SK-N-SH treated with all-trans-retinoic acid at 6 μM for 48 hours (cell line): Measurements from ENCODE around the gene PDCD5.

ENCODE experiments used
- ATAC-seq: fragments of 200-7000 bp; cut with Tn5 transposase; 3 replicates; pipeline ENCODE4 v1.9.1; 2020; ENCODE audit warnings: mild to moderate bottlenecking, moderate library complexity
- ARNTL ChIP-seq: fragments of 450-650 bp; formaldehyde crosslinking; IDR thresholded peaks from 2 replicates; pipeline ENCODE4 v1.5.0; 2020; ENCODE audit warnings: low read depth, mild to moderate bottlenecking, moderate library complexity, borderline replicate concordance
- BACH2 ChIP-seq: fragments of 250-450 bp; sonication (Bioruptor Pico); IDR thresholded peaks from 2 replicates; pipeline ENCODE4 v1.9.0; 2021; ENCODE audit warnings: mild to moderate bottlenecking, borderline replicate concordance
- ESRRG ChIP-seq: fragments of 250-450 bp; sonication (Bioruptor Pico); IDR thresholded peaks from 2 replicates; pipeline ENCODE4 v1.6.1; 2021; ENCODE audit warnings: mild to moderate bottlenecking
- GLIS3 ChIP-seq: fragments of 250-450 bp; sonication (Bioruptor Pico); IDR thresholded peaks from 2 replicates; pipeline ENCODE4 v1.5.0; 2020; ENCODE audit warnings: mild to moderate bottlenecking, moderate library complexity
- ISL1 ChIP-seq: fragments of 250-450 bp; sonication (Bioruptor Pico); IDR thresholded peaks from 2 replicates; pipeline ENCODE4 v2.1.2; 2022; ENCODE audit warnings: mild to moderate bottlenecking, moderate library complexity
- OSR1 ChIP-seq: fragments of 250-450 bp; sonication (Bioruptor Pico); IDR thresholded peaks from 2 replicates; pipeline ENCODE4 v1.8.0; 2022; ENCODE audit warnings: moderate library complexity, mild to moderate bottlenecking, inconsistent platforms
- POU6F1 ChIP-seq: fragments of 250-450 bp; sonication (Bioruptor Pico); IDR thresholded peaks from 2 replicates; pipeline ENCODE4 v1.8.0; 2021; ENCODE audit warnings: low read depth, mild to moderate bottlenecking, moderate library complexity, borderline replicate concordance
- SNAI2 ChIP-seq: fragments of 250-450 bp; sonication (Bioruptor Pico); IDR thresholded peaks from 2 replicates; pipeline ENCODE4 v1.5.0; 2020; ENCODE audit warnings: mild to moderate bottlenecking, moderate library complexity
- TCF4 ChIP-seq: fragments of 250-450 bp; sonication (Bioruptor Pico); IDR thresholded peaks from 2 replicates; pipeline ENCODE4 v1.8.0; 2021; ENCODE audit warnings: mild to moderate bottlenecking, moderate library complexity, borderline replicate concordance
- TSHZ2 ChIP-seq: fragments of 250-450 bp; sonication (Bioruptor Pico); IDR thresholded peaks from 2 replicates; pipeline ENCODE4 v1.5.0; 2020; ENCODE audit warnings: mild to moderate bottlenecking, moderate library complexity
- ZC3H10 ChIP-seq: fragments of 250-450 bp; sonication (Bioruptor Pico); IDR thresholded peaks from 2 replicates; pipeline ENCODE4 v1.5.1; 2021; ENCODE audit warnings: mild to moderate bottlenecking, moderate library complexity
- ZFP3 ChIP-seq: fragments of 250-450 bp; sonication (Bioruptor Pico); IDR thresholded peaks from 2 replicates; pipeline ENCODE4 v1.5.0; 2020; ENCODE audit warnings: mild to moderate bottlenecking, moderate library complexity
- TF ChIP-seq, protein P1 (sequence below): fragments of 250-450 bp; sonication (Bioruptor Pico); IDR thresholded peaks from 2 replicates; pipeline ENCODE4 v1.5.1; 2020; ENCODE audit warnings: low read depth, mild to moderate bottlenecking, moderate library complexity
- TF ChIP-seq, protein P2 (sequence below): fragments of 250-450 bp; sonication (Bioruptor Pico); IDR thresholded peaks from 2 replicates; pipeline ENCODE4 v1.8.0; 2020; ENCODE audit warnings: mild to moderate bottlenecking, moderate library complexity, borderline replicate concordance

PDCD5 gene

DNA sequence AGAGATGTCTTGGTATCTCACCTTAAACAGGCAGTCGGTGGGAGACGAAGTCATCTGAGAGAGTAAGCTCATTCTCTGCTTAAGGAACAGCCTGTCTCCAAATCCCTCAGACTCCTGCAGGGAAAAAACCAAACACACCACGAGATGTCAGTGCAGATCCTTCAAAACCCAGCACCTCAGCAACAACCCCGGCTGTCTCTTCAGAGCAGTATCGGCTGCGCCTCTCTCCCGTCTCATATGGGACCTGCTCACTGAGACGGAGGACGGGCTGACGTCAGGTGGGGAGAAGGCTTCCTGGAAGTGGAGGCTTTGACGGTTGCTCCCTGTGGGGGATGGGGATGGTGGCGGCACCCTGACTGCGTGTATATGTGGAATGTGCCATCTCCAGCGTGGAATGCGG, 50.4 kb downstream of the PDCD5 start:
- TF ChIP-seq ISL1 (CRISPR knock-in tag) = no peak
- TF ChIP-seq OSR1 = no peak
- no peak for TF ChIP-seq ARNTL (CRISPR knock-in tag)
- TF ChIP-seq BACH2 (CRISPR knock-in tag) = no peak
- TF ChIP-seq, protein P1, sequence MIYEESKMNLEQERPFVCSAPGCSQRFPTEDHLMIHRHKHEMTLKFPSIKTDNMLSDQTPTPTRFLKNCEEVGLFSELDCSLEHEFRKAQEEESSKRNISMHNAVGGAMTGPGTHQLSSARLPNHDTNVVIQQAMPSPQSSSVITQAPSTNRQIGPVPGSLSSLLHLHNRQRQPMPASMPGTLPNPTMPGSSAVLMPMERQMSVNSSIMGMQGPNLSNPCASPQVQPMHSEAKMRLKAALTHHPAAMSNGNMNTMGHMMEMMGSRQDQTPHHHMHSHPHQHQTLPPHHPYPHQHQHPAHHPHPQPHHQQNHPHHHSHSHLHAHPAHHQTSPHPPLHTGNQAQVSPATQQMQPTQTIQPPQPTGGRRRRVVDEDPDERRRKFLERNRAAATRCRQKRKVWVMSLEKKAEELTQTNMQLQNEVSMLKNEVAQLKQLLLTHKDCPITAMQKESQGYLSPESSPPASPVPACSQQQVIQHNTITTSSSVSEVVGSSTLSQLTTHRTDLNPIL (CRISPR knock-in tag) = no peak
- TF ChIP-seq TSHZ2 = no peak
- TF ChIP-seq ESRRG (CRISPR knock-in tag) = no peak
- no peak for TF ChIP-seq POU6F1
- no peak for TF ChIP-seq TCF4 (CRISPR knock-in tag)
- no peak for TF ChIP-seq GLIS3
- no peak for TF ChIP-seq ZFP3
- no peak for TF ChIP-seq ZC3H10 (CRISPR knock-in tag)
- TF ChIP-seq, protein P2, sequence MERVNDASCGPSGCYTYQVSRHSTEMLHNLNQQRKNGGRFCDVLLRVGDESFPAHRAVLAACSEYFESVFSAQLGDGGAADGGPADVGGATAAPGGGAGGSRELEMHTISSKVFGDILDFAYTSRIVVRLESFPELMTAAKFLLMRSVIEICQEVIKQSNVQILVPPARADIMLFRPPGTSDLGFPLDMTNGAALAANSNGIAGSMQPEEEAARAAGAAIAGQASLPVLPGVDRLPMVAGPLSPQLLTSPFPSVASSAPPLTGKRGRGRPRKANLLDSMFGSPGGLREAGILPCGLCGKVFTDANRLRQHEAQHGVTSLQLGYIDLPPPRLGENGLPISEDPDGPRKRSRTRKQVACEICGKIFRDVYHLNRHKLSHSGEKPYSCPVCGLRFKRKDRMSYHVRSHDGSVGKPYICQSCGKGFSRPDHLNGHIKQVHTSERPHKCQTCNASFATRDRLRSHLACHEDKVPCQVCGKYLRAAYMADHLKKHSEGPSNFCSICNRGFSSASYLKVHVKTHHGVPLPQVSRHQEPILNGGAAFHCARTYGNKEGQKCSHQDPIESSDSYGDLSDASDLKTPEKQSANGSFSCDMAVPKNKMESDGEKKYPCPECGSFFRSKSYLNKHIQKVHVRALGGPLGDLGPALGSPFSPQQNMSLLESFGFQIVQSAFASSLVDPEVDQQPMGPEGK (CRISPR knock-in tag) = no peak
- TF ChIP-seq SNAI2 (CRISPR knock-in tag) = no peak
- ATAC-seq = no peak
